Nephron progenitor cell (in vitro differentiated cells): ENCODE data around the gene APBA1.

Source experiments
- DNase-seq: peaks from one replicate; pipeline ENCODE4 v3.0.0; 2021
- H3K27ac Mint-ChIP-seq: 2 replicates; pipeline ENCODE4 v1.8.0; 2021; ENCODE audit warnings: mild to moderate bottlenecking, moderate library complexity, mixed read lengths
- H3K27me3 Mint-ChIP-seq: 2 replicates; pipeline ENCODE4 v1.8.0; 2021; ENCODE audit warnings: mild to moderate bottlenecking, low read depth, mixed read lengths; ENCODE audit not compliant: poor library complexity
- H3K36me3 Mint-ChIP-seq: 2 replicates; pipeline ENCODE4 v1.8.0; 2021; ENCODE audit warnings: low read depth, mixed read lengths
- H3K4me1 Mint-ChIP-seq: 2 replicates; pipeline ENCODE4 v1.8.0; 2021; ENCODE audit warnings: mixed read lengths
- H3K4me3 Mint-ChIP-seq: 2 replicates; pipeline ENCODE4 v1.8.0; 2021; ENCODE audit warnings: mild to moderate bottlenecking, moderate library complexity, mixed read lengths
- H3K9me3 Mint-ChIP-seq: 2 replicates; pipeline ENCODE4 v1.8.0; 2021; ENCODE audit warnings: mild to moderate bottlenecking, moderate library complexity, mixed read lengths
- TF ChIP-seq, protein P1 (sequence below): fragments of 200-600 bp; sonication (generic); IDR thresholded peaks from 2 replicates; pipeline ENCODE4 v1.5.0; 2021; ENCODE audit warnings: antibody characterized with exemption

Gene APBA1

DNA sequence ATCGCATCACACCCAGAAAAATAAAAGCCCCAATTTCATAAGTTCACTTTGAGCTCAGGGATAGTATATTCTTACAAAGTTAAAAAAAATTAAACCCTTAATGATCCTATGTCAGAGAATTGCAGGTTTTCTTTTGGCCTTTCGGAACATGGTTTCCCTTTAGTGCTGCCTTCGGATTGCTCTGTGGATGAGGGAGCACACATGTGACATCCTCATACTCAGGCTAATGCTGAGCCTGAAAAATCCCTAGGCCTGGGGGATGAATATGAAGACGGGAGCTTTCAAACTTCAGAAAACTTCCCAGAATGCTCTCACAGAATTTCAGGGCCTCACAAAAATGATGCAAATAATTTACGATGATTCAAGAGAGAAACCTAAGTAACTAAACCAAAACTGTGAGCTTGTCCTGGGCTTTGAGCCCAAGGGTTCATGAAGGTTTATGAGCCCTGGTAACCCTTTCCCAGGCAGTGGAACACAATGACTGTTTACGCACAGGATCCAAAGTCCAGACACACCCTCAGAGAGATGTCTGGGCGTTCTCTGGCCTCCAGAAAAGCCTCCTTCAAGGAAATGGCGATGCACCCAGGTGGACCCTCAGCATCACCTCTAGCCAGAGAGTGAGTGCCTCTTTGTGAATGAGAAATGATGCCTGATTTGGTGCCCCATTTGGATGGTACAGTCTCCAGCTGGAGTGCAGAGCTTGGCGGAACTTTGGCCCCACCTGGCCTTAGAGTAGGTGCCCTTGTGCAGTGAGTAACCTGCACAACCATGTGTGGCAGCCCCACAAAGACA lies 201.8 kb downstream of the APBA1 start:
- TF ChIP-seq, protein P1, sequence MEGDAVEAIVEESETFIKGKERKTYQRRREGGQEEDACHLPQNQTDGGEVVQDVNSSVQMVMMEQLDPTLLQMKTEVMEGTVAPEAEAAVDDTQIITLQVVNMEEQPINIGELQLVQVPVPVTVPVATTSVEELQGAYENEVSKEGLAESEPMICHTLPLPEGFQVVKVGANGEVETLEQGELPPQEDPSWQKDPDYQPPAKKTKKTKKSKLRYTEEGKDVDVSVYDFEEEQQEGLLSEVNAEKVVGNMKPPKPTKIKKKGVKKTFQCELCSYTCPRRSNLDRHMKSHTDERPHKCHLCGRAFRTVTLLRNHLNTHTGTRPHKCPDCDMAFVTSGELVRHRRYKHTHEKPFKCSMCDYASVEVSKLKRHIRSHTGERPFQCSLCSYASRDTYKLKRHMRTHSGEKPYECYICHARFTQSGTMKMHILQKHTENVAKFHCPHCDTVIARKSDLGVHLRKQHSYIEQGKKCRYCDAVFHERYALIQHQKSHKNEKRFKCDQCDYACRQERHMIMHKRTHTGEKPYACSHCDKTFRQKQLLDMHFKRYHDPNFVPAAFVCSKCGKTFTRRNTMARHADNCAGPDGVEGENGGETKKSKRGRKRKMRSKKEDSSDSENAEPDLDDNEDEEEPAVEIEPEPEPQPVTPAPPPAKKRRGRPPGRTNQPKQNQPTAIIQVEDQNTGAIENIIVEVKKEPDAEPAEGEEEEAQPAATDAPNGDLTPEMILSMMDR, result no peak
- Mint-ChIP-seq H3K4me3 (no peak overlapping the region), H3K9me3 (peaks cover 1% of the 10 kb centered on the region), H3K27ac (peak overlapping the region; percentile 39), H3K36me3 (no peaks in the 10 kb centered on the region), H3K4me1 (peaks cover 13% of the 10 kb centered on the region), H3K27me3 (peaks cover 3% of the 10 kb centered on the region)
- DNase-seq, result no peak

DNA sequence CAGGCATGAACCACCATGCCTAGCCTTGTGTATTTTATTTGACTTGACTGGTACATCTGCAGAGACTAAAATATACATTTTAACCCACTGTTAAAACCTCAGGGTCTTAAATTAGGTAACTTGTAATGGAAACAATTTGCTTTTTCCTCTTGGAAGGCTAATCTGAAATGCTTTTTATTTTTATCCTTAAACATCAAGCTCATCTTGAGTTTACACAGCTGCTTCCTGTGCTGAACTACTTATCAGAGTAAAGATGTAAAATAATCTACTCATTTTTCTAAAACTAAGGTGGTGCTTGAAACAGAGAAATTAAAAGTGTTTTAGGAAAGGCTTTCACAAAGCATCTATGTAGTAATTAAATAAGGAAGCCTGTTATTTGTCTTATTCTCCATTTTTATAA lies 203.0 kb downstream of the APBA1 start:
- no peak for DNase-seq
- Mint-ChIP-seq H3K27ac (no peak overlapping the region), H3K27me3 (peaks cover 5% of the 10 kb centered on the region), H3K4me3 (no peak overlapping the region), H3K4me1 (peaks cover 17% of the 10 kb centered on the region), H3K36me3 (no peaks in the 10 kb centered on the region), H3K9me3 (no peaks in the 10 kb centered on the region)
- TF ChIP-seq, protein P1, result no peak

DNA sequence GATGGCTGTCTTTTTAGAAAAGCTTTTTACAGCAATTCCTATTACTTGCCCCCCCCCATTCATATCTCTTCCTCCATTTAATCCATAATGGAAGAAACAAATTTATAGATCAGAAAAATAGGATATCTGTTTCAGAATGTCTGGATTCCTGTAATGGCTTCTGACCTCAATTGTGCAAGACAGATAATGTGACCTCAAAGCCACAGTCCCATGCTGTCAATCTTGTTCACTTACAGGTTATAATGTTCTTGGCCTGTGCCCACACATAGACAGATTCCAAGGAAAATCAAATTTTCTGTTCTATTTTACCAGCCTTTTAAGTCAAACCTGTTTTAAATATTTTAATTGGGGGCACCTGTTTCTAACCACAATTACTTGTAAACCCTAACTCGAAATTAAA lies 203.8 kb downstream of the APBA1 start:
- Mint-ChIP-seq H3K27ac (no peak overlapping the region), H3K27me3 (peaks cover 8% of the 10 kb centered on the region), H3K4me3 (no peak overlapping the region), H3K36me3 (no peaks in the 10 kb centered on the region), H3K4me1 (peaks cover 24% of the 10 kb centered on the region), H3K9me3 (no peaks in the 10 kb centered on the region)
- TF ChIP-seq, protein P1, result no peak
- no peak for DNase-seq

DNA sequence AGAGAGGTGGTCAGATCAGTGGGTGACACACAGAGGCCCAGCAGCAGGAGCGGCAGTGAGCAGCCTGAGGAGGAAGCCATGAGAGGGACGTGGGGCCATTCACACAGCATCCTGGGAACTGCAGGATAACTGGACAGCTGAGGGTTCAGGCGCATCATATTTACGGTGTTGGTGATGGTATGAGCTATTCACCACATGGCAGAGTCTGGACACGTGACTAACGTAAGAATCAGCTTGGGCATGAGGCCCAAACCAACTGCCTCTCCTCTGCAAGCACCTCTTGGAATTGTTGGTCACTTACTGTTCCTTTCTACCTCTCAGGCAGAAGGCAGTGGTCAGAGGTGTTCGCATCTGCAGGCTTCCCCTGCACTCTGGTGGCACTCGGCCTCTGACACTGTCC lies 206.0 kb downstream of the APBA1 start:
- Mint-ChIP-seq H3K4me3 (no peak overlapping the region), H3K27me3 (peaks cover 11% of the 10 kb centered on the region), H3K4me1 (peaks cover 26% of the 10 kb centered on the region), H3K9me3 (no peaks in the 10 kb centered on the region), H3K27ac (peak overlapping the region; percentile 54), H3K36me3 (no peaks in the 10 kb centered on the region)
- DNase-seq, result no peak
- TF ChIP-seq, protein P1, result no peak

DNA sequence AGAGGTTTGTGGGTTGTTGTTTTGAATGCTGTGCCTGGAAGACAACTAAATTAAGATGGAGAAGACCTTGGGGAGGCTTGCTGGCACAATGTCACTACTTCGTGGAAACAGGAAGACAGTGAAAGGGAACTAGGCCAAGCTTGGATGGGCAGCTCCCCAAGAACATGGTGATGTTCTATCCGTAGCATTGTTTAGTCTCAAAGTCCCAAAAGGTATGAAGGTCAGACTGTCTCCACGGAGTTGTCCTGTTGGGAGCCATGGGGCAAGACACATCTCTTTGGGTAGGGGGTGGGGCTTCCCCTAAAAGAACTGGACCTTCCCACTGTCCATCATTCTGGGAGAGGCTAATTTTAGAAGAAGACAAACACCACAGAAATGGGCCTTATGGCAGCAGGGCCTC lies 206.7 kb downstream of the APBA1 start:
- TF ChIP-seq, protein P1, result no peak
- no peaks in the 10 kb centered on the region for H3K9me3 Mint-ChIP-seq

More for the DNA sequence above, 206.7 kb downstream of the APBA1 start:
- Mint-ChIP-seq H3K36me3 (no peaks in the 10 kb centered on the region), H3K4me1 (peaks cover 26% of the 10 kb centered on the region), H3K27ac (peak overlapping the region; percentile 21), H3K4me3 (no peak overlapping the region), H3K27me3 (peaks cover 11% of the 10 kb centered on the region)
- no peak for DNase-seq
